ENCODE results near the gene REG3A. TPM values are rescaled to one million over a fixed set of nuclear protein-coding genes. Genes with fewer than 3 reads are reported as not detected.

The REG3A gene
- total RNA-seq, 1 donor from 2014 or later, result not detected

DNA sequence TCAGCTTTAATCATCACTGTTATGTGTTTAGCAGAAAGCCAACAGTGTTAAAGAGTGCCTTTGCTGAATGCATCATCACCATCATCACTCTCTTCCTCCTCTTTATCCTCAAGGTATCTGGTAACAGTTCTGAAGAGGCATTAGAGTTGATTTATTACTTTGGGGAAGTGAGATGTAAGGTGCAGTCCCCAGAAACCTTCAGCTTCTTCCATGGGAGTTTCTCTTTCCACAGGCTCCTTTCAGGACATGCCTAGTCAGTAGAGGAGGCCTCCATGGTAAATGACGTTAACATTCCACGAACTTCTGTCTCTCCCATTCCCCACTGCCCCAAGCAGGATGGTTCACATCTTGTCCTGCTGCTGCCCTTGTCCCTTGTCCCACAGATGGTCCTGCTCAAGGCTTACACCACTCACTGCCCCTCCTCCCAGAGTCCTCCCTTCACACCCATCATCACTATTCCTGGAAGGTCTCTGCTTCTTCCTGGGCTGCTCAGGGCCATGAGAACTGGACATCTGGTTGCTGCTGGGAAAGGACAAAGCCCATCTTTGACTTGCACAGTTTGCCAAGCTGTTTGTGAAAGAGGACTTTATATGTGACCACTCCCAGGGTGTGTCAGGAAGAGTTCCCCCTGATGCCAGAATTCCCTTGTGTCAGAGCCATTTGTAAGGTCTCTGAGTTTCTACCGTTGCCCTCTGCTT lies 44.6 kb downstream of the REG3A start:
- no peak overlapping the region for H3K4me3 Mint-ChIP-seq (ENCODE audit: low read depth)
- DNase-seq (ENCODE audit: low spot score), result no peak
- H3K36me3 Mint-ChIP-seq (ENCODE audit: low read depth), result no peaks in the 10 kb centered on the region
- H3K9me3 Mint-ChIP-seq, result peaks cover 33% of the 10 kb centered on the region
- H3K27ac Mint-ChIP-seq, result no peak overlapping the region
- intact Hi-C loops (cut with micrococcal nuclease), result no loop called here
- no peaks in the 10 kb centered on the region for H3K27me3 Mint-ChIP-seq (ENCODE audit: low read depth)
- no peaks in the 10 kb centered on the region for H3K4me1 Mint-ChIP-seq (ENCODE audit: low read depth)

DNA sequence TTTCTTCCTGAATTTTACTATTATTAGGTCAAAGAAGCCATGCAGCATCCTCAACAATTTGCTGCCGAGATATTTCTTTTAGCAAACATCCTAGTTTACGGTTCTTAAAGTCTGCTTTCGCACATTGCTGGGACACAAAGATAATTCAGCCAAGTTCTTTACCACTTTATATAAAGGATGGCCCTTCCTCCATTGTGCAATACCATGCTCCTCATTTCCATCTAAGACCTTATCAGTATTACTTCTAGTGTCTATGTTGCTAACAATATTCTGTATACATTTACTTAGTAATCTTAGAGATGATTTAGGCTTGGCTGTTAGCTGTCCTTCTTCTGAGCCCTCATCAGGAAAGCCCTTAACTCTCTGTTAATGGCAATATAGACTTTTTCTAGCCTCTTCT lies 47.3 kb downstream of the REG3A start:
- no peak overlapping the region for H3K27ac Mint-ChIP-seq
- H3K4me1 Mint-ChIP-seq (ENCODE audit: low read depth), result no peaks in the 10 kb centered on the region
- DNase-seq (ENCODE audit: low spot score), result no peak
- no peaks in the 10 kb centered on the region for H3K27me3 Mint-ChIP-seq (ENCODE audit: low read depth)
- peaks cover 33% of the 10 kb centered on the region for H3K9me3 Mint-ChIP-seq
- H3K36me3 Mint-ChIP-seq (ENCODE audit: low read depth), result no peaks in the 10 kb centered on the region
- intact Hi-C loops (cut with micrococcal nuclease), result no loop called here
- no peak overlapping the region for H3K4me3 Mint-ChIP-seq (ENCODE audit: low read depth)

Other genes with a start within 250 kb of the REG3A start
- gene REG3G, start 134.1 kb downstream of the REG3A start, total RNA-seq, result not detected in 2 replicates
- gene REG1B, start 71.8 kb downstream of the REG3A start, total RNA-seq, result not detected in 2 replicates
- not detected in 2 replicates for gene REG1A, start 39.3 kb downstream of the REG3A start, total RNA-seq

Data from activated T-helper 2 cell treated with anti-CD3 and anti-CD28 coated beads, Interferon-gamma antibody, Interleukin-2, Interleukin-4, amounts not matched to agents 10 μg/mL and 5 μg/mL and 100 μg/mL, durations not matched to agents 14 hours and 24 hours and 36 hours (primary cell).